Measurements from ENCODE around the gene C5orf58.

DNA sequence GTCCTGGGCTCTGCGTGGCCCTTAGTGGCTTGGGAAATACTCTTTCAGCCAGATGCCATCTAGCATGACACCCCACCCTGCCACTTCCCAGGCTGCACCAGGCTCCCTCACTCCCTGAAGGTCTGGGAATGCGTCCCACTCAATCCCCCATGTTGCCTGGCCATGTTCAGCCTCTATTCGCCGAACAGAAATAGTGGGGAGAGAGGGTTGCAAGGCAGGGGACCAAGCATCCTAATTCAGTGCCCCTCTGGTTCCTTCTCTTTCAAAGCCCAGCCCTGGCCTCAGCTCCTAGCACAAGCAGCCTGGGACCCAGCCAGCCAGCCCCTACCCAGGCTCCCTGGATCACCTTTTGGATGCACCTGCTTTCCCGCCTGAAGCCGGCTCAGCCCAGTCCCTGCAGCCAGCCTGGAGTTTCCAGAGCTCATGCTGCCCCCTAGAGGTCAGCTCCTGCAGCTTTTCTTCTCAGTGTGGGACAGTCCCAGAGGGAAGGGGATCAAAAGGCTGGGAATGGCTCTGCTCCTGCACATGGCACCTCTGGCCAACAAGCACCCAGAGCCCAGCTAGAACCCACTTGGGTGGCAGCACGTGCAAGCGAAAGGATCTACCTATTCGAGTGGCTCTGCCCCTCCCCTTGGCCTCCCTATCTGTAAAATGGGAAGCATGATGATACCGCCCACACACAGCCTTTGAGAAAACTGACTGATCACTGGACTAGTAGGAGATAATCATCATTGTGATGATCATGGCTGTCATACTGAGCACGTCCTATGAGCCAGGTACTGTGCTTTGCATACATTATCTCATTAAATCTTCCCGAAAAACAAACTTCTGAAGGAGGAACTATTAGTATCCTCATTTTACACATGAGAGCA lies 48.7 kb upstream of the C5orf58 start:
- TF ChIP-seq, protein P1, sequence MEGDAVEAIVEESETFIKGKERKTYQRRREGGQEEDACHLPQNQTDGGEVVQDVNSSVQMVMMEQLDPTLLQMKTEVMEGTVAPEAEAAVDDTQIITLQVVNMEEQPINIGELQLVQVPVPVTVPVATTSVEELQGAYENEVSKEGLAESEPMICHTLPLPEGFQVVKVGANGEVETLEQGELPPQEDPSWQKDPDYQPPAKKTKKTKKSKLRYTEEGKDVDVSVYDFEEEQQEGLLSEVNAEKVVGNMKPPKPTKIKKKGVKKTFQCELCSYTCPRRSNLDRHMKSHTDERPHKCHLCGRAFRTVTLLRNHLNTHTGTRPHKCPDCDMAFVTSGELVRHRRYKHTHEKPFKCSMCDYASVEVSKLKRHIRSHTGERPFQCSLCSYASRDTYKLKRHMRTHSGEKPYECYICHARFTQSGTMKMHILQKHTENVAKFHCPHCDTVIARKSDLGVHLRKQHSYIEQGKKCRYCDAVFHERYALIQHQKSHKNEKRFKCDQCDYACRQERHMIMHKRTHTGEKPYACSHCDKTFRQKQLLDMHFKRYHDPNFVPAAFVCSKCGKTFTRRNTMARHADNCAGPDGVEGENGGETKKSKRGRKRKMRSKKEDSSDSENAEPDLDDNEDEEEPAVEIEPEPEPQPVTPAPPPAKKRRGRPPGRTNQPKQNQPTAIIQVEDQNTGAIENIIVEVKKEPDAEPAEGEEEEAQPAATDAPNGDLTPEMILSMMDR (IDR thresholded peaks at IDR 0.05; ENCODE audit: insufficient read depth, low read depth, low read length) = peak; percentile 76
- TF ChIP-seq EZH2 (IDR thresholded peaks at IDR 0.05; ENCODE audit: insufficient read depth, low read length) = no peak
